ENCODE results near the gene OR52N2. TPM values are rescaled to one million over a fixed set of nuclear protein-coding genes. Genes with fewer than 3 reads are reported as not detected.

Gene OR52N2
- total RNA-seq, 1 experiment from 2014 or later: not detected

- no peaks in the 10 kb centered on the region for H3K9me3 ChIP-seq (ENCODE audit: control insufficient read depth in 1 of 2, insufficient read depth in 1 of 2, low read depth in 1 of 2, low read length in 2 of 2)
- H2AFZ ChIP-seq (ENCODE audit: low read depth, low read length, poor library complexity, severe bottlenecking): no peak overlapping the region
- H3K9me2 ChIP-seq (ENCODE audit: insufficient read depth): no peaks in the 10 kb centered on the region
- no TSS peak for BruUV-seq (replicated peaks)
- H3K4me1 ChIP-seq (ENCODE audit: control insufficient read depth in 1 of 2, insufficient read depth in 2 of 2, low read length in 2 of 2): peaks cover 0 to 4% of the 10 kb centered on the region in 2 experiments; a peak in 1 of 4 replicates
- H3K27ac ChIP-seq (ENCODE audit: low read depth, low read length): no peak overlapping the region
- H3K4me2 ChIP-seq (ENCODE audit: low read length): no peak overlapping the region
- POLR2A ChIA-PET: no interaction called here
- no peak overlapping the region for H3K4me3 ChIP-seq (replicated peaks in 1 of 2; ENCODE audit: low read depth in 1 of 2, low read length in 2 of 2)
- H3K9ac ChIP-seq (ENCODE audit: low read length): no peak overlapping the region
- ATAC-seq (no peak), DNase-seq (ENCODE audit: low read depth, low spot score) (no peak)
- H3K36me3 ChIP-seq (ENCODE audit: control insufficient read depth in 1 of 2, insufficient read depth in 2 of 2, low read length in 2 of 2): no peaks in the 10 kb centered on the region
- CTCF ChIA-PET: no interaction called here
- no peaks in the 10 kb centered on the region for H4K20me1 ChIP-seq (ENCODE audit: insufficient read depth)
- intact Hi-C loops (cut with micrococcal nuclease): no loop called here
- TF ChIP-seq CEBPB (IDR thresholded peaks at IDR 0.05; ENCODE audit: low read depth) (no peak), SRF (IDR thresholded peaks at IDR 0.05; ENCODE audit: low read depth) (no peak), EGR1 (IDR thresholded peaks at IDR 0.05; ENCODE audit: low read depth) (no peak), MAX (IDR thresholded peaks at IDR 0.05) (no peak), SIN3A (IDR thresholded peaks at IDR 0.05; ENCODE audit: low read depth) (no peak), CBX3 (IDR thresholded peaks at IDR 0.05; ENCODE audit: low read depth) (no peak), POLR2A (IDR thresholded peaks at IDR 0.05; ENCODE audit: borderline replicate concordance, extremely low read depth, insufficient read depth, insufficient read length) (no peak), YY1 (IDR thresholded peaks at IDR 0.05; ENCODE audit: extremely low read depth, insufficient replicate concordance, low read depth, low read length) (no peak), CTCF (IDR thresholded peaks at IDR 0.05 in 2 of 3, conservative IDR thresholded peaks at IDR 0.05 in 1 of 3; ENCODE audit: borderline replicate concordance in 1 of 3, insufficient read depth in 1 of 3, low read depth in 2 of 3, low read length in 2 of 3) (no peak), REST (IDR thresholded peaks at IDR 0.05; ENCODE audit: low read depth) (no peak), TCF7L2 (IDR thresholded peaks at IDR 0.05; ENCODE audit: borderline replicate concordance, extremely low read depth, insufficient read depth, insufficient read length) (no peak), RAD21 (IDR thresholded peaks at IDR 0.05; ENCODE audit: low read depth) (no peak), POLR2AphosphoS5 (IDR thresholded peaks at IDR 0.05; ENCODE audit: low read depth, low read length) (no peak), ZFX (IDR thresholded peaks at IDR 0.05) (no peak), ZBTB33 (IDR thresholded peaks at IDR 0.05; ENCODE audit: extremely low read depth, insufficient replicate concordance, low read length) (no peak), JUND (IDR thresholded peaks at IDR 0.05) (no peak), FOSL1 (IDR thresholded peaks at IDR 0.05; ENCODE audit: low read depth) (no peak), EZH2phosphoT487 (IDR thresholded peaks at IDR 0.05; ENCODE audit: borderline replicate concordance) (no peak)
- H3K27me3 ChIP-seq (ENCODE audit: insufficient read depth, low read length): peaks cover 67% of the 10 kb centered on the region
- no peaks in the 10 kb centered on the region for H3K79me2 ChIP-seq (ENCODE audit: insufficient read depth, low read length)
- RAD21 ChIA-PET (ENCODE audit: low non-redundant PET in 1 of 2, low total read pairs in 2 of 2, uncharacterized antibody in 2 of 2, unreplicated experiment in 2 of 2): no interaction called here
These were observed 4.7 kb upstream of the OR52N2 start for GRCh38 chr11:5803982-5804381.
